BJ (cell line): ENCODE measurements around the gene FA2H. TPM values are rescaled to one million over a fixed set of nuclear protein-coding genes. Genes with fewer than 3 reads are reported as not detected.

ENCODE experiments used
- CTCF ChIA-PET: fragments of 350-600 bp; formaldehyde crosslinking; extraction: SDS; loops from one replicate; lab custom pipeline; 2021; ENCODE audit warnings: antibody characterized with exemption, inconsistent platforms; lab: Yijun Ruan, JAX
- POLR2A ChIA-PET: fragments of 300-600 bp; sonication (Branson Sonifier 250); formaldehyde crosslinking; extraction: SDS; loops from one replicate; lab custom pipeline; 2021; ENCODE audit warnings: antibody characterized with exemption; lab: Charles Lee
- DNase-seq: peaks from one replicate; pipeline ENCODE4 v3.0.0-alpha.2; 2011; ENCODE audit warnings: low read depth
- H3K27me3 ChIP-seq: 2 replicates; pipeline ENCODE4 v1.6.0; 2011; ENCODE audit warnings: low read length; ENCODE audit not compliant: control insufficient read depth, insufficient read depth
- H3K36me3 ChIP-seq: 2 replicates; pipeline ENCODE4 v1.5.1; 2011; ENCODE audit warnings: low read length; ENCODE audit not compliant: control insufficient read depth, insufficient read depth
- H3K4me3 ChIP-seq: 2 replicates; pipeline ENCODE4 v1.5.1; 2011; ENCODE audit warnings: low read depth, mild to moderate bottlenecking, control low read depth, low read length
- CTCF ChIP-seq: IDR thresholded peaks from 2 replicates; pipeline ENCODE4 v1.5.1; 2011; ENCODE audit warnings: low read depth, mild to moderate bottlenecking, control low read depth, inconsistent platforms, low read length, moderate library complexity; ENCODE audit not compliant: insufficient read depth
- polyA plus RNA-seq: library from polyadenylated mRNA; depleted of rRNA; stranded (reverse); fragments of >200 nt; gene quantifications from 2 replicates; pipeline ENCODE4 v1.2.3, GENCODE V29; 2011

Gene FA2H
- polyA plus RNA-seq, 1 experiment: not detected

GRCh38 chr16:74691093-74691855, 83.3 kb downstream of the FA2H start:
- H3K4me3 ChIP-seq: no peak overlapping the region
- H3K36me3 ChIP-seq: peaks cover 2% of the 10 kb centered on the region
- ChIA-PET POLR2A (no interaction called here), CTCF (no interaction called here)
- TF ChIP-seq CTCF: no peak
- no peaks in the 10 kb centered on the region for H3K27me3 ChIP-seq
- no peak for DNase-seq

GRCh38 chr16:74682556-74682955, 92.1 kb downstream of the FA2H start:
- Histone ChIP-seq H3K4me3 (no peak overlapping the region), H3K27me3 (no peaks in the 10 kb centered on the region), H3K36me3 (peaks cover 5% of the 10 kb centered on the region)
- TF ChIP-seq CTCF: no peak
- POLR2A ChIA-PET: no interaction called here
- DNase-seq: no peak
- CTCF ChIA-PET: no interaction called here

- ChIA-PET POLR2A (interaction anchor here (0.5 kb wide), 1 partner anchor 14 kb away, joined by 12 read pairs; the partner anchor contains the start of gene RFWD3), CTCF (interaction anchor here (0.9 kb wide), 2 partner anchors 10 to 29 kb away, joined by 3 to 4 read pairs; no protein-coding TSS in a partner anchor)
- no peak for TF ChIP-seq CTCF
- peaks cover 5% of the 10 kb centered on the region for H3K36me3 ChIP-seq
- no peak for DNase-seq
- H3K27me3 ChIP-seq: no peaks in the 10 kb centered on the region
- no peak overlapping the region for H3K4me3 ChIP-seq
These were observed 93.9 kb downstream of the FA2H start for GRCh38 chr16:74680681-74681080.

GRCh38 chr16:74679983-74680382, 94.6 kb downstream of the FA2H start:
- Histone ChIP-seq H3K36me3 (peaks cover 4% of the 10 kb centered on the region), H3K27me3 (no peaks in the 10 kb centered on the region), H3K4me3 (no peak overlapping the region)
- no peak for DNase-seq
- POLR2A ChIA-PET: interaction anchor here (0.5 kb wide), 1 partner anchor 13 kb away, joined by 12 read pairs; the partner anchor contains the start of gene RFWD3
- CTCF ChIA-PET: interaction anchor here (0.9 kb wide), 1 partner anchor 28 kb away, joined by 4 read pairs; no protein-coding TSS in a partner anchor
- TF ChIP-seq CTCF: no peak

- ChIA-PET CTCF (interaction anchor here (0.5 kb wide), 1 partner anchor 30 kb away, joined by 4 read pairs; no protein-coding TSS in a partner anchor), POLR2A (no interaction called here)
- no peak for TF ChIP-seq CTCF
These were observed 96.8 kb downstream of the FA2H start for GRCh38 chr16:74677868-74678267.

More at GRCh38 chr16:74677868-74678267, 96.8 kb downstream of the FA2H start:
- peaks cover 3% of the 10 kb centered on the region for H3K36me3 ChIP-seq
- H3K27me3 ChIP-seq: no peaks in the 10 kb centered on the region
- no peak for DNase-seq
- H3K4me3 ChIP-seq: no peak overlapping the region
